Stimulated activated CD4-positive, alpha-beta T cell treated with anti-CD3 and anti-CD28 coated beads, Interleukin-12 subunit alpha, Interleukin-12 subunit beta, amount 100 ng/mL, for 48 hours (primary cell): ENCODE results near the gene DENND1A.
"Not testable (repeated sequence)": the region's sequence is repeated elsewhere in the genome, so short reads cannot be mapped to it uniquely, and the experiment has no call there.

Source experiments
- DNase-seq, 3 donors: peaks; one replicate each; pipeline ENCODE4 v3.0.0-alpha.2; 2020; ENCODE audit warnings: low read depth in 2 of 3, low spot score in 1 of 3

The DENND1A gene

DNA sequence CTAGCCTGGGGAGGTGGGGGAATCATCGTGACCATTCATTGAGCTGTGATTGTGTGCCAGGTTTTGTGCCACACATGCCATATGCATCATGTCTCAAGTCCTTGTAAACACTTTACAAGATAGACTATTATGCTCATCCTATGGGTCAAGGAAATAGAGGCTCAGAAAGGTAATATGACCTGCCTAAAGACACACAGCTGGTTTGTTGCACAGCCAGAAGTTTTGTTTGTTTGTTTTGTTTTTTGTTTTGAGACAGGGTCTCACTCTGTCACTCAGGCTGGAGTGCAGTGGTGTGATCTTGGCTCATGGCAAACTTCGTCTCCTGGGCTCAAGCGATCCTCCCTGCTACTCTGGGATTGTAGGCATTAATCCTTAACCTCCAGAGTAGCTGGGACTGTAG, 595.3 kb downstream of the DENND1A start:
- no peak for DNase-seq

DNA sequence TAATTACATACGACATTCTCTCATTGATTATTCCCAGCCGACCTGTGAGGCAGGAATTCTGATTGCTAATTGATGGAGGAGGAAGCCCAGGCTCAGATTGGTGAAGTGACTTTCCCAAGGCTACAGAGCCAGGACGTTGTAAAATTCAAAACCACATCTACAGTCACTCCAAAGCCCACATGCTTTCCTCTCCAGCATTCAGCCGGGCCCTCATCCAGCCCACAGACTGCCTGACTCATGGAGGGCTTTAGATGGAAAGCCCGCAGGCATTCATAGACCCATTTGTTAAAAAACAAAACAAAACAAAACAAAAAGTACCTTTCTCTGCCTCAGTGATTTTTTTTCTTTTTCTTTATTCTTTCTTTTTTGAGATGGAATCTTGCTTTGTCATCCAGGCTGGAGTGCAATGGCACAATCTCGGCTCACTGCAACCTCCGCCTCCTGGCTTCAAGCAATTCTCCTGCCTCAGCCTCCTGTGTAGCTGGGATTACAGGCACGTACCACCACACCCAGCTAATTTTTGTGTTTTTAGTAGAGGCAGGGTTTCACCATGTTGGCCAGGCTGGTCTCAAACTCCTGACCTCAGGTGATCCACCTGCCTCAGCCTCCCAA, 596.8 kb downstream of the DENND1A start:
- not testable (repeated sequence) for DNase-seq

DNA sequence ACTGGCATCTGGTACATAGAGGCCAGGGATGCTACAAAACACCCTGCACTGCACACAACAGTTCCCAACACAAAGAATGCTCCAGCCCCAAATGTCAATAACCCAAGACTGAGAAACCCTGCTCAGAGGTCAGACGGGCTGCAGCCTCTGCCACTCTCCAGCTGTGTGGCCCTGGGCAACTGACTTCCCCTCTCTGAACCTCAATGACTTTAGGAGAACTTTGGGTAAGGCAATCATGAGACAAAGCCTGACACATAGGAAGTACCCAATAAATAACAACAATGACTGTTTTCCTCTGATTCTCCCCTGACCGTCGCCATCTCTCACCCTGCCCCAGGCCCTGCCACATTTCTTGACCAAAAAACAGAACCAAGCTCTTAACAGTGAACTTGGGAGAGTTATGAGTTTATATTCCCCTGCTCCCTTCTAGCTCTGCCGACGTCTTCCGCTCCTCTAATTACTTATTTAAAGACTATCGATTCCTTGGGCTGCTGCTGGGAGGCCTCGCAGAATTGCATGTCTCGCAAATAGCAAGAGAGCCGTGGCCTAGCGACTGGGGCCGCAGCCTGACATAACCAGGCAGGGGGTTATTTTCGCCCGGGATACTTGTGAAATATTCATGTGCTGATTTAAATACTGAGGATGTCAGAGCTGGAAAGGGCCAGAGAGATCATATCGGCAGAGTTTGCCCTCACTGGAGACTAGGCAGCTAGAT, 598.4 kb downstream of the DENND1A start:
- no peak for DNase-seq
